Ovary (tissue), 9 donors: ENCODE measurements around the gene SLC39A12. TPM values are rescaled to one million over a fixed set of nuclear protein-coding genes. Genes with fewer than 3 reads are reported as not detected.

ENCODE experiments used
- DNase-seq, 5 donors: peaks; one replicate each; pipeline ENCODE4 v3.0.0-alpha.2; 2019 to 2020
- H3K27ac ChIP-seq, 2 donors: fragments of 200-600 bp; one replicate each; pipeline versions ENCODE4 v1.5.1 to v1.8.0; 2019 to 2022
- H3K27me3 ChIP-seq: fragments of 200-600 bp; one replicate; pipeline ENCODE4 v1.8.0; 2022
- H3K36me3 ChIP-seq: fragments of 200-600 bp; sonication (generic); one replicate; pipeline ENCODE4 v1.5.1; 2019
- H3K4me1 ChIP-seq: one replicate; pipeline ENCODE4 v1.8.1; 2013; ENCODE audit warnings: mild to moderate bottlenecking, moderate library complexity; ENCODE audit not compliant: insufficient read depth
- H3K4me3 ChIP-seq: fragments of 200-600 bp; sonication (generic); one replicate; pipeline ENCODE4 v1.5.1; 2017
- H3K9me3 ChIP-seq, 2 donors: fragments of 200-600 bp in 1 of 2; sonication (generic) in 1 of 2; one replicate each; pipeline versions ENCODE4 v1.5.1 to v1.8.1; 2013 to 2019; ENCODE audit warnings: mild to moderate bottlenecking in 1 of 2, moderate library complexity in 1 of 2
- CTCF ChIP-seq, 3 donors: fragments of 450-650 bp in 2 of 3; fragments of 200-600 bp in 1 of 3; IDR thresholded peaks; one replicate each; pipeline versions ENCODE4 v1.5.1 to v1.8.0; 2016 to 2022; ENCODE audit warnings: antibody characterized with exemption in 3 of 3, mild to moderate bottlenecking in 1 of 3
- EP300 ChIP-seq: sonication (generic); formaldehyde crosslinking; IDR thresholded peaks from one replicate; pipeline ENCODE4 v1.6.1; 2017; ENCODE audit warnings: antibody characterized with exemption
- POLR2A ChIP-seq: fragments of 450-650 bp; IDR thresholded peaks from one replicate; pipeline ENCODE4 v1.6.1; 2017; ENCODE audit warnings: antibody characterized with exemption, mild to moderate bottlenecking, moderate library complexity
- WGBS, 3 donors: extraction: QIAGEN DNeasy Blood & Tissue Kit in 1 of 3; methylation state at CpG; one replicate each; pipeline versions ENCODE4 v1.1.5 to v1.1.7; 2013 to 2017; 5-methylcytosine and 5-hydroxymethylcytosine counted together
- intact Hi-C, 4 donors: fragments of 100-400 bp; cut with DNase I; formaldehyde crosslinking; loops; one replicate each; pipeline versions ENCODE4 v1.11.0 to v1.15.1; 2022 to 2023
- polyA plus RNA-seq, 2 donors: library from polyadenylated mRNA; stranded (reverse); fragments of 200-250 nt in 1 of 2; fragments of 350-450 nt in 1 of 2; fragmentation: Illumina TruSeq in 1 of 2; extraction: RNeasy Lipid Tissue Mini Kit (QIAGEN cat#74804) in 1 of 2; gene quantifications; one replicate each; pipeline ENCODE4 v1.2.3, GENCODE V29; 2013 to 2014
- total RNA-seq, 7 donors: library from RNA; depleted of rRNA in 2 of 7; stranded (reverse); fragments of >200 nt in 2 of 7; fragmentation: NEBNext Ultra II Directional in 3 of 7; extraction: Animal tissue kit (Norgen Biotek cat#: 25700) in 3 of 7; gene quantifications; one replicate each; pipeline versions ENCODE4 v1.1.0 to v1.2.4, GENCODE V29; 2016 to 2023
- donor health status: DM: no; HTN: no; CAD: no; lungs with moderate emphysema.
- donor health status: DM: no; HTN: no; CAD: no.
- donor health status: Bipolar disorder and iron deficiency.
- donor health status: DM: yes; HTN: yes; CAD: no.
- donor health status: DM: no; HTN: no; CAD: no.
- donor health status: DM: yes; HTN: yes; CAD: no.

SLC39A12 gene
- total and polyA plus RNA-seq, 9 donors: 0.02 TPM; not detected in 8

DNA sequence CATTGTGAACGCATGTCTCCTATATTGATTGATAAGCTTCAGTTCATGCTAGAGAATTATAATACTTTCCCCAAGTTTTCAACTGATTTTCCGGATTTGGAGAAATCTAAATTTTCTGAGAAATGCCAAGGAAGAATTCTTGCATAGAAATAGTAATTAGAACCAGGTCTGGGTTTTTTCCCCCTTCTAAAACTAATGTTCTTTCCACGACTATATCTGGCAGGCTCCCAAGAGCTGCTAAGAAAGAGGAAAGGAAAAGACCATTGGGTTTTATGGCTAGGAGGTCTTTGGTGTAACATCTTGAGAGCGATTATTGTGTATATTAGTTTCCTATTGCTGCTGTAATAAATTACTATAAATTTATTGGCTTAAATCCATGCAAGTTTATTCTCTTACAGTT, 116.7 kb downstream of the SLC39A12 start:
- H3K36me3 ChIP-seq: no peaks in the 10 kb centered on the region
- intact Hi-C loops: no loop called here
- WGBS, 3 donors: 73 to 85% (median 83%) methylated on average over 4 of the region's 4 CpGs

GRCh38 chr10:18071591-18071990, 119.9 kb downstream of the SLC39A12 start:
- no peaks in the 10 kb centered on the region for H3K36me3 ChIP-seq
- H3K27ac ChIP-seq: no peak overlapping the region
- WGBS, 3 donors: 65 to 78% (median 71%) methylated on average over 2 of the region's 2 CpGs

More for the DNA sequence above, 116.7 kb downstream of the SLC39A12 start:
- DNase-seq: no peak
- H3K9me3 ChIP-seq: no peaks in the 10 kb centered on the region
- no peak overlapping the region for H3K27ac ChIP-seq
- H3K4me1 ChIP-seq: no peaks in the 10 kb centered on the region
- H3K27me3 ChIP-seq: no peaks in the 10 kb centered on the region
- TF ChIP-seq POLR2A: no peak
- no peak for TF ChIP-seq CTCF (IDR thresholded peaks at IDR 0.05)
- no peak for TF ChIP-seq EP300
- no peak overlapping the region for H3K4me3 ChIP-seq

GRCh38 chr10:18073314-18073713, 121.6 kb downstream of the SLC39A12 start:
- WGBS, 3 donors: 87 to 94% (median 90%) methylated on average over 3 of the region's 3 CpGs

More at GRCh38 chr10:18071591-18071990, 119.9 kb downstream of the SLC39A12 start:
- intact Hi-C loops: no loop called here
- no peaks in the 10 kb centered on the region for H3K4me1 ChIP-seq
- H3K4me3 ChIP-seq: no peak overlapping the region
- DNase-seq: no peak
- H3K27me3 ChIP-seq: no peaks in the 10 kb centered on the region
- H3K9me3 ChIP-seq: no peaks in the 10 kb centered on the region
- TF ChIP-seq POLR2A (no peak), EP300 (no peak), CTCF (IDR thresholded peaks at IDR 0.05) (no peak)

GRCh38 chr10:18075881-18076280, 124.2 kb downstream of the SLC39A12 start:
- no peaks in the 10 kb centered on the region for H3K36me3 ChIP-seq
- no peaks in the 10 kb centered on the region for H3K4me1 ChIP-seq
- TF ChIP-seq CTCF (IDR thresholded peaks at IDR 0.05) (no peak), EP300 (no peak), POLR2A (no peak)
- no peaks in the 10 kb centered on the region for H3K9me3 ChIP-seq
- WGBS, 3 donors: 62 to 77% (median 71%) methylated on average over 3 of the region's 3 CpGs
- intact Hi-C loops: no loop called here
- no peaks in the 10 kb centered on the region for H3K27me3 ChIP-seq
- H3K27ac ChIP-seq: no peak overlapping the region
- no peak for DNase-seq
- H3K4me3 ChIP-seq: no peak overlapping the region

More at GRCh38 chr10:18073314-18073713, 121.6 kb downstream of the SLC39A12 start:
- Histone ChIP-seq H3K27ac (no peak overlapping the region), H3K4me3 (no peak overlapping the region), H3K9me3 (no peaks in the 10 kb centered on the region), H3K27me3 (no peaks in the 10 kb centered on the region), H3K36me3 (no peaks in the 10 kb centered on the region), H3K4me1 (no peaks in the 10 kb centered on the region)
- no peak for DNase-seq
- TF ChIP-seq POLR2A: no peak
- TF ChIP-seq EP300: no peak
- TF ChIP-seq CTCF (IDR thresholded peaks at IDR 0.05): no peak
- intact Hi-C loops: no loop called here
